Epithelial cell of proximal tubule (primary cell): ENCODE measurements around the gene RIN3. TPM values are rescaled to one million over a fixed set of nuclear protein-coding genes. Genes with fewer than 3 reads are reported as not detected.

Source experiments
- DNase-seq: peaks from one replicate; pipeline ENCODE4 v3.0.0-alpha.2; 2011; ENCODE audit warnings: low read depth
- H3K4me3 ChIP-seq: 2 replicates; pipeline ENCODE4 v1.5.1; 2011; ENCODE audit warnings: low read depth, mild to moderate bottlenecking, low read length
- CTCF ChIP-seq: conservative IDR thresholded peaks from 2 replicates; pipeline ENCODE4 v1.5.1; 2012; ENCODE audit warnings: low read depth, mild to moderate bottlenecking, low read length
- total RNA-seq: library from RNA; depleted of rRNA; stranded (reverse); fragments of >200 nt; gene quantifications from 2 replicates; pipeline ENCODE4 v1.2.3, GENCODE V29; 2015

Gene RIN3
- total RNA-seq, 1 donor from 2014 or later = 7.4 TPM

- no peak for TF ChIP-seq CTCF
- H3K4me3 ChIP-seq = no peak overlapping the region
- DNase-seq = no peak
Measured at GRCh38 chr14:92539875-92540274, 26.3 kb downstream of the RIN3 start.

- TF ChIP-seq CTCF = no peak
- peak; percentile 93 for DNase-seq
- no peak overlapping the region for H3K4me3 ChIP-seq
Measured at GRCh38 chr14:92540472-92541048, 27.0 kb downstream of the RIN3 start.

- no peak for TF ChIP-seq CTCF
- DNase-seq = no peak
- H3K4me3 ChIP-seq = no peak overlapping the region
Measured at GRCh38 chr14:92542766-92543554, 29.4 kb downstream of the RIN3 start.

- no peak overlapping the region for H3K4me3 ChIP-seq
- DNase-seq = no peak
- TF ChIP-seq CTCF = no peak
Measured at GRCh38 chr14:92544051-92544720, 30.6 kb downstream of the RIN3 start.

GRCh38 chr14:92546347-92547053 lies 32.9 kb downstream of the RIN3 start:
- TF ChIP-seq CTCF = no peak
- no peak for DNase-seq
- H3K4me3 ChIP-seq = no peak overlapping the region

- no peak for DNase-seq
- no peak overlapping the region for H3K4me3 ChIP-seq
- no peak for TF ChIP-seq CTCF
Measured at GRCh38 chr14:92549105-92549858, 35.7 kb downstream of the RIN3 start.
